Stimulated activated naive CD4-positive, alpha-beta T cell (primary cell): ENCODE measurements around the gene PIH1D2.
"Not testable (repeated sequence)": the region's sequence is repeated elsewhere in the genome, so short reads cannot be mapped to it uniquely, and the experiment has no call there.

Source experiments
- DNase-seq, 6 experiments: peaks; one replicate each; lab custom pipeline; 2025; lab: John Stamatoyannopoulos, UW

PIH1D2 gene

GRCh38 chr11:112073941-112074811 lies at the start of gene PIH1D2, which contains the start of gene NKAPD1:
TSS of gene PIH1D2 (minus strand) at chr11:112074017. CDS start at chr11:112073174, 843 bp downstream.
TSS of gene NKAPD1 (plus strand) at chr11:112074299. CDS start at chr11:112075575, 1,276 bp downstream.
- peak; percentile 75 to 90 (median 77) for DNase-seq

GRCh38 chr11:112123129-112123528 lies 49.3 kb upstream of the PIH1D2 start:
- no peak for DNase-seq

- no peak for DNase-seq
These were observed 48.3 kb upstream of the PIH1D2 start for GRCh38 chr11:112121981-112122615.

- DNase-seq: no peak
These were observed 44.4 kb upstream of the PIH1D2 start for GRCh38 chr11:112118176-112118575.

GRCh38 chr11:112115386-112115785 lies 41.6 kb upstream of the PIH1D2 start:
- DNase-seq: no peak

- DNase-seq: no peak
These were observed 40.6 kb upstream of the PIH1D2 start for GRCh38 chr11:112114460-112114859.

GRCh38 chr11:112113539-112114457 lies 40.0 kb upstream of the PIH1D2 start:
- DNase-seq: peak in 3 of 6 experiments; percentile 7 to 39 (median 29)

- no peak for DNase-seq
These were observed 32.3 kb upstream of the PIH1D2 start for GRCh38 chr11:112106070-112106469.

GRCh38 chr11:112103446-112103845 lies 29.6 kb upstream of the PIH1D2 start:
- DNase-seq: no peak

- no peak for DNase-seq
These were observed 26.6 kb upstream of the PIH1D2 start for GRCh38 chr11:112100462-112100861.

GRCh38 chr11:112097734-112098528 lies 24.1 kb upstream of the PIH1D2 start:
- no peak for DNase-seq

- DNase-seq: no peak
These were observed 22.4 kb upstream of the PIH1D2 start for GRCh38 chr11:112096194-112096593.

- not testable (repeated sequence) for DNase-seq
These were observed 21.5 kb upstream of the PIH1D2 start for GRCh38 chr11:112095302-112095701.

- peak in 1 of 6 experiments; percentile 20 for DNase-seq
These were observed 13.4 kb upstream of the PIH1D2 start for GRCh38 chr11:112087212-112087611.

GRCh38 chr11:112086422-112087191 lies 12.8 kb upstream of the PIH1D2 start, which contains the start of the genes SDHD and TIMM8B:
TSS of gene SDHD (plus strand) at chr11:112086873. CDS start at chr11:112086908, 35 bp downstream.
TSS of gene TIMM8B (minus strand) at chr11:112086756. CDS start at chr11:112086723, 33 bp downstream.
- peak; percentile 85 to 98 (median 96) for DNase-seq

- no peak for DNase-seq
These were observed 12.1 kb upstream of the PIH1D2 start for GRCh38 chr11:112085822-112086421.

- no peak for DNase-seq
These were observed 8.9 kb upstream of the PIH1D2 start for GRCh38 chr11:112082729-112083128.

GRCh38 chr11:112062923-112063322 lies 10.9 kb downstream of the PIH1D2 start:
- DNase-seq: no peak

- DNase-seq: no peak
These were observed 15.7 kb downstream of the PIH1D2 start for GRCh38 chr11:112058103-112058502.

- DNase-seq: no peak
These were observed 16.6 kb downstream of the PIH1D2 start for GRCh38 chr11:112057170-112057569.
